GM23338 (cell line): ENCODE results near the gene CLDN15. TPM values are rescaled to one million over a fixed set of nuclear protein-coding genes. Genes with fewer than 3 reads are reported as not detected.

Source experiments
- CREB1 ChIP-seq: fragments of 250-450 bp; sonication (Bioruptor Pico); IDR thresholded peaks from 2 replicates; pipeline ENCODE4 v1.5.0; 2020; ENCODE audit warnings: low read depth, mild to moderate bottlenecking, moderate library complexity
- CTCF ChIP-seq, 2 experiments: fragments of 200-600 bp in 1 of 2; sonication (generic) in 1 of 2; conservative IDR thresholded peaks; 2 replicates each; pipeline versions ENCODE4 v1.5.1 to v1.6.1; 2016 to 2017; ENCODE audit warnings: antibody characterized with exemption in 2 of 2, low read depth in 2 of 2, mild to moderate bottlenecking in 2 of 2, moderate library complexity in 1 of 2
- ETS1 ChIP-seq: IDR thresholded peaks from 2 replicates; pipeline ENCODE4 v1.6.1; 2016; ENCODE audit warnings: antibody characterized with exemption
- JUNB ChIP-seq: IDR thresholded peaks from one replicate; pipeline ENCODE4 v1.6.1; 2016; ENCODE audit warnings: antibody characterized with exemption; ENCODE audit not compliant: unreplicated experiment
- NANOG ChIP-seq: IDR thresholded peaks from 2 replicates; pipeline ENCODE4 v1.6.1; 2016; ENCODE audit warnings: antibody characterized with exemption, borderline replicate concordance
- ZNF114 ChIP-seq: fragments of 250-450 bp; sonication (Bioruptor Pico); IDR thresholded peaks from 2 replicates; pipeline ENCODE4 v1.5.0; 2020; ENCODE audit warnings: mild to moderate bottlenecking, moderate library complexity
- ZNF462 ChIP-seq: fragments of 250-450 bp; sonication (Bioruptor Pico); IDR thresholded peaks from 2 replicates; pipeline ENCODE4 v1.5.0; 2020; ENCODE audit warnings: mild to moderate bottlenecking, moderate library complexity
- polyA plus RNA-seq: library from polyadenylated mRNA; unstranded; fragments of >200 nt; fragmentation: Nextera tagmentation; extraction: Ambion mirVana; gene quantifications from 2 replicates; pipeline ENCODE4 v1.2.1, GENCODE V29; 2016
- total RNA-seq: library from RNA; depleted of rRNA; stranded (reverse); fragments of >200 nt; shearing (Covaris generic); gene quantifications from 2 replicates; pipeline ENCODE4 v1.2.3, GENCODE V29; 2014

Gene CLDN15
- total and polyA plus RNA-seq, 2 experiments from 2014 or later = 3.6 to 4.1 TPM

GRCh38 chr7:101216001-101216859 lies 21.4 kb downstream of the CLDN15 start (continued):
- TF ChIP-seq ZNF462 (CRISPR knock-in tag) (no peak), CREB1 (CRISPR knock-in tag) (no peak), CTCF (conservative IDR thresholded peaks at IDR 0.05; ENCODE audit: low read depth in 2 of 2) (no peak), NANOG (no peak), JUNB (no peak), ETS1 (no peak), ZNF114 (no peak)
